GM19193 (cell line): ENCODE results near the gene DST.

ENCODE experiments used
- POLR2A ChIP-seq: IDR thresholded peaks from 4 replicates; pipeline ENCODE4 v1.6.1; 2011; ENCODE audit not compliant: insufficient read depth, insufficient read length; ENCODE audit errors: extremely low read depth

DST gene

GRCh38 chr6:56484669-56485068 lies 158.0 kb downstream of the DST start:
- TF ChIP-seq POLR2A = no peak

DNA sequence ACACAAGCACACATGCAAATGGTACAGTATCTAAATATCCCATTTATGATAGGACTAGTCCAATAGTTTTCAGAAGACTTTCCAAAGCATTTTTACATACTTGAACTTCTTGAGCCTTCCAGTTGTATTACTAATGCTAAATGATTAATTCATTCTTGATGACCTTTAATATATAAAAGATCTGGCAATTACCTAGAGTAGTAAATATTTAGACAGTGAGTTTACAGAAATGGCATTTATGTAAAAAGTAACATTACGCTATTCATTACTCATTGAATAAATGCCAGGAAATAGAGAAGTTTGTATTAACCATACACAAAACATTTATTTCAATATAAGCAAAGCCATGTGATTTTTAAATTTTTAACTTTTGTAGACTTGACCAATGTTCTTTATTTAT lies 158.8 kb downstream of the DST start:
- no peak for TF ChIP-seq POLR2A

DNA sequence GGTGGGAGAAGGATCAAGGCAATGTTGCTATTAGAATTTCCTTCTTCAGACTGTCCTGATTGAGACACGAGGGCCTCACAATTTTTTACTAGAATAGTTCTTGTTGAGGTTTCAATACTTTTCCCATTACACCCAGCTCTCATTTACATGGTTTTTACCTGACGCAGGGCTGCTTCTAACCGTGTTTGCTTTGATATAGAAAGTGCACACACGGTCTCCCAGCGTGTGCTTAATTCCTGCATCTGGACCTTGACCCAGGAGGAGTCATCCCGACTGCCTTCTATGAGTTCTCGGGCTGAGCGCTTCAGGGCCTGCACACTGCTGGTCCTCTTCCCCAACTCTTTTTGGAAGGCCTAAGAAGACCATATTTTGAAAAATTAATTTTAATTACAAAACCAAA lies 160.2 kb downstream of the DST start:
- TF ChIP-seq POLR2A = no peak

- no peak for TF ChIP-seq POLR2A
Measured at GRCh38 chr6:56481957-56482356, 160.7 kb downstream of the DST start.

DNA sequence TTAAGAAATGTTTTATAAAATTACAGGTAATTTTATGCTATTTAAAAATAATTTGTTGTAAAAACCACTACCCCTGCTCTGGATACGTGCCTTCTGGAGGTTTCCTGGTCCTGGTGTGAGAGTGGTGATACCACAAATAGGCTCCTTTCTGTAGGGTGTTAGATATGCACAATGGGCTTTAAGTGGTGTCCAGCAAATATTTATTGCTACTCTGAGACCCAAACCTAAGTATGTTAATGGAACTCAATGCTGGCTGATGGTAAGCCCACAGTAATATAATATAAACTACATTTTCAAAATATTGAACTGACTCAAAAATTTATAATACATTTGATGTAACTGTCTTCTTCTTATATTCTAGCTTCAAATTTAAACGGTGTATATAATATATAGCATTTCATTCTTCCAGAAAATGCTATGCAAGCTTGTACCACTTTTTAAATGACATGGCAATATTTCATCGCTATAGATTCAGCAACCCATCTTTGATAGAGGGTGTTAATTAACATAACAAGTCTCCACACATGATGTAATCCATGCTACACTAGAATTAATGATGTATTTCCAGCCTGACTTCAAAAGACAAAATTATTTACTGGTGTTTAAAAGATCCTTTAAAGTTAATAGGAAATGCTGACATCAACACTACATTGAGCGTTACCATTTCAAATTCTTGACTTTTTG lies 161.9 kb downstream of the DST start:
- TF ChIP-seq POLR2A = no peak

DNA sequence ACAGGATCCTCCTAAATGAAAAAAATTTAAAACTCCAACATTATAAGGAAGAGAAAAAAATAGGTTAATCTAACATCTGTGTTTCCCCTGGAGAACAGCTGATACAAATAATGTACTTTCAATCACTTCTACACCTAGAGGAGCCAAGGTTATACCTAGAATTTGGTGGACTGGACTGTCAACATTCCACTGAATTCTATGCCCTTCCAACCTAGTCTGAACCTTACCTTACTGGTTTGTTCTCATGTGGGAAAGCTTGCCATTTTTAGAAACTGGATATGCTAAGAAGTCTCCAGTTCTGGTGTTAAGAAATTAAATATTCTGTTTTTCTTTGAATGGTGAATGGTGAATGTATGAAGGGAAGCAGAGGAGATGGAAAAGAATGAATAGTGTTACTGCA lies 162.4 kb downstream of the DST start:
- no peak for TF ChIP-seq POLR2A

DNA sequence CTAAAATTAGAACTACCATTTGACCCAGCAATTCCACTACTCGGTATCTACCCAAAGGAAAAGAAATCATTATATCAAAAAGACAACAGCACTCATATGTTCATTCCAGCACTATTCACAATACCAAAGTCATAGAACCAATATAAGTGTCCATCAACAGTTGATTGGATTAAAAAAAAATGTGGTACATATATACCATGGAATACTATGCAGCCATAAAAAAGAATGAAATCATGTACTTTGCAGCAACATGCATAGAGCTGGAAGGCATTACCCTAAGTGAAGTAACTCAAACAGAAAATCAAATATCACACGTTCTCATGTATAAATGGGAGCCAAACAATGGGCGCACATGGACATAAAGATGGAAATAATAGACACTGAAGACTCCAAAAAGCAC lies 163.3 kb downstream of the DST start:
- TF ChIP-seq POLR2A = no peak

DNA sequence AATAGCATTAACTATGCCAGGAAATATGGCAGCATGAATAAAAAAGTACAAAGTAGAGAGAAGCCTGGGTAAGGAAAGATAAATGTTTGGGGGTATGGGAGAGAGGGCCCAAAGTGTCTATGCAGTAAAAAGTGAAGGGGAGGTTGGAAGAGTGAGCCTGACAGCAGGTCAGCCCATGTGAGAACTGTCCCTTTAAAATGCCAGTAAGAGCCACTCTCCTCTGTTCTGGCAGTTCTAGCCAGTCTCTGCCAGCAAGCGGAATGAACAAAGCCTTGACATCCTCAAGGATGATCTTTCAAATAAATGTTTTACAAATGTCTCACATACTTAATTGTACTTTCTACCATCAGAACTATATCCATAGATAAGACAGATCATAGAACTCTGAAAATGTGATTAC lies 164.5 kb downstream of the DST start:
- no peak for TF ChIP-seq POLR2A

- TF ChIP-seq POLR2A = no peak
Measured at GRCh38 chr6:56477241-56477640, 165.4 kb downstream of the DST start.

DNA sequence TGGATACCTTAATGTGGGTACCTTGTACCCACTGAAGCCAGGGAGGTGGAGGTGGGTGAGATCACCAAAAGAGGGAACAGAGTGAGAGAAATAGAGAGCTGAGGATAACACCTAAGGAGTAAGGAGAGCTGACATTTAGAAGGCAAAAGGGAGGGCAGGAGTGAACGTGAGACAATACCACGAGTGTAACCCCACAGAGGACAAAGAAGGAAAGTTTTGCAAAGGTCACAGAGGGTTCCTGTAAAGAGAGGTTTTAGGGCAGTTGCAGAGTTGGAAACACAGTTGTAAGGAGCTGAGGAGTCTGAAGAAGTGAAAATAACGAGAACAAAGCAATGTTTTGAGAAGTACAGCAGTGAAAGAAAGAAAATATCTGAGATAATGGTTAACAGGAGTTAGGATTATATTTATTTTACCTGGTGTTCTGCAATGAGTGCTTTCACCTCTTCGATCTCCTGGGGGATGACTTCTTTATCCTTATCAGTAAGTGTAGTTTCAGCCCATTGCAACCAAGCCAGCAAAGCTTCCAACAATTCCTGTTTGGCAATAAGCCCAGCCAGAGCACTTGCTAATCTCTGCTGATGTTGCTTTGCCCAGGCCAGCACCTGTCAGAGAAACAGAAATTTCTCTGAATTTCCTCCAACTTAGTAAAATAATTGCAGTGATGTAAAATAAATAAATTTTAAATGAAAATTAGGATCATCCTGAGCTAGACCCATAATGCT lies 166.8 kb downstream of the DST start:
- no peak for TF ChIP-seq POLR2A

DNA sequence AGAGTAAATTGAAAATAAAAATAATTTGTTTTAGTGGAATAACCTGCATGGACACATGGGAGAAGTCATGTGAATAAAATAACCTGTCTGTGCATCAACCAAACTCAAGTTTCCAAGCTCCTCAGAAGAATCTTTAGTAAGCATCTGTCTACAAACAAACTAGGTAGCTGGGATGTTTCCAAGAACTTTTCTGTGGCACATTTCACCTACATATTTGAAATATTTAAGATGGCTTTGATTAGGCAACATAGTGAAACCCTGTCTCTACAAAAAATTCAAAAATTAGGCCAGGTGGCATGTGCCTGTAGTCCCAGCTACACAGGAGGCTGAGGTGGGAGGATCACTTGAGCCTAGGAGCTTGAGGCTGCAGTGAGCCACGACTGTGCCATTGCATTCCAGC lies 168.2 kb downstream of the DST start:
- no peak for TF ChIP-seq POLR2A

DNA sequence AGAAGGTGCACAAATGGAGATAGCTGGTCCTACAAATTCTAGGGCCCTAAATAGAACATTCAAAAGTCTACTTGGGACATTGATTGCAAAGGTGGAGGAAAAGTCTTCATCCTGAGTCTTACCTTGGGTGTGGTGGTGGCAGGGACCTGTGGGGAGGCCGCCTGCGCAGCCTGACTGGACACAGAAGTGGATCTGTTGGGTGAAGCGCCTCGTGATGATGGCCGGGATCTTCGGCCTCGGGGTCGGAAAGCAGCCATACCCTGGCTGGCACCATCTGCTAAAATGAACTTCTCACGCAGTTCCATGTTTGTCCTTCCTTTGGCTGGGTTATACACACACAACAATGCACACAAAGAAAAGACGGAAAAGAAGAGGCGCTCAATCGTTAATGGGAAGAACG lies 179.2 kb downstream of the DST start:
- no peak for TF ChIP-seq POLR2A

DNA sequence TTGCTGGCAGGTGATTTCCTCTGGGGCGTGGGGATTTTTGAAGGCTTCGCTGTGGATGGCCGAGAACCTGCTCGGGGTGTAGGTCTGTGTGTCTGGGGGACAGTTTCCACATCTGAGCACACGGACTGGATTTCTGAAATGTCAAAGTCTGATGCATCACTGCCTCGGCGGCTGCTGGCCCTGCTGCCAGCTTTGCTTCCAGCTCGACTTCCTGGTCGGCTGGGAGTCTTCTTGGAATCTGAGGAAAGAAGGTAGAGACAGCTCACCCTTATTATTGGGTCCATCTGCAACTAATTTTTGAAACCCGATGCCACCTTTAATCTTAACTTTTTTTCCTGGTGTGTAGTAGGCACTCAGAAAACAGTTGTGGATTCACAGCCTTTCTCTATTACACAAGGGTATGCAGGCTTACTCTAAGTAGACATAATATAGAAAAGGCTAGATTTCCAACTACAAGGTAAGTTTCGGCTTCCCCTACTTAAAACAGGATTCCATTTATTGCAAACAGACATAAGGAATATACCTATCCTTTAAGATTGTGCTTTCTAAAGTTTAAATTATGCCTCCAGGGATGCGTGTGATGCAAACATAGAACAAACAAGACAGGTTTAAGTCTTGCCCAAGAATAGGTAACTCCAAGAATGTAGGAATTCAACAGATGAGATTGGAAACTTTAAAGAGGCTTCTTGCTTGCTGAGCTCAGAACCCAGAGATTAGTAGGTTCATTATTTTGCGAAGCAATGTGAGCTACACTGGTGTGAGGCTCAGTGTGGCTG lies 183.5 kb downstream of the DST start:
- no peak for TF ChIP-seq POLR2A

GRCh38 chr6:56458324-56458884 lies 184.3 kb downstream of the DST start:
- no peak for TF ChIP-seq POLR2A

GRCh38 chr6:56456785-56457184 lies 185.9 kb downstream of the DST start:
- no peak for TF ChIP-seq POLR2A
